ENCODE results near the gene DHRSX.
"Not testable (repeated sequence)": the region's sequence is repeated elsewhere in the genome, so short reads cannot be mapped to it uniquely, and the experiment has no call there.

The DHRSX gene

DNA sequence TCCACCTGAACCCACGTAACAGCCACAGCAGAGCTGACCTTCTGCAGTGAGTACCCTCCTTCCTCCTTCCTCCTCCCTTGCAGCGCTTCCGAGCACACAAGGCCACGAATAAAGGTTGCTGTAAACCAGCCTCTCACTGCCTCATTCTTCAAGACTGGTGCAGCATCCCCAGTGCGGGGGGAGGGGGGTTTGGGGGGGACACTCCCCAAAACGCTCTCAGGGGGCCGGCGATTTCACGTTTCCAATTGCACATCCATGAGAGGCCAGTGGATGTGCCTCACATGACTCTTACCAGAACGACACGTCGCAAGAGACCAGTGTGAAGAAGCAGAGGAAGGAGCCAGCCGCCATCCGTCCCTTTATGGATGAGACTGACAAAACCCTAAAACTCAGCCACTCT is 5.2 kb downstream of the DHRSX start:
- no peak for DNase-seq

DNA sequence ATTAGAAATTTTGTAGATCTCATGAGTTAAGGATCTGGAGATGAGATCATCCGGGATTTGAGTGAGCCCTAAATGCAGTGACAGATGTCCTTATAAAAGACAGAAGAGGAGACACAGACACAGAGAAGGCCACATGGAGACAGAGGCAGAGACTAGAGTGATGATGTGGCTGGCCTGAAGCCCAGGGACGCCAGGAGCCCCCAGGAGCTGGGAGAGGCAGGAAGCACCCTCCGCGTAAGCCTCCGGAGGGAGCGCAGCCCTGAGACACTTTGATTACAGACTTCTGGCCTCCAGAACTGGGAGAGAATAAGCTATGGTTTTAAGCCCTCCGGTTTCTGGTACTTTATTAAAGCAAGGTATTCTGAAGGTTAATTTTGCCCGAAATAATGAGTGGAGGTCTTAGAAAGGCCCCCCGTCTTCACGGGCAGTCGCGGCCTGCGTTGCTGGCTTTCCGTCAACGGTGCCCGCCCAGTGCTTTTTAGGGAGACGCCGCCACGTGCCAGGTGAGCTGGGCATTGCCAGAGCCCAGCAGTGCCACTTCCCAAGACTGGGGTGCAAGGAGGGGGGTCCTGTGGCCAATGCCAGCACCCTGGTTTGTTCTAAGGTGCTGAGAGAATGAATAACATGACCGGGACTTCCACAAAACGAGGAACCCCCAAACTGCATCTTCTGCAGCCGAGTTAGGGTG is 8.1 kb downstream of the DHRSX start:
- no peak for DNase-seq

- DNase-seq: no peak
Observed at GRCh38 chrX:2490634-2491033, 10.1 kb downstream of the DHRSX start.

DNA sequence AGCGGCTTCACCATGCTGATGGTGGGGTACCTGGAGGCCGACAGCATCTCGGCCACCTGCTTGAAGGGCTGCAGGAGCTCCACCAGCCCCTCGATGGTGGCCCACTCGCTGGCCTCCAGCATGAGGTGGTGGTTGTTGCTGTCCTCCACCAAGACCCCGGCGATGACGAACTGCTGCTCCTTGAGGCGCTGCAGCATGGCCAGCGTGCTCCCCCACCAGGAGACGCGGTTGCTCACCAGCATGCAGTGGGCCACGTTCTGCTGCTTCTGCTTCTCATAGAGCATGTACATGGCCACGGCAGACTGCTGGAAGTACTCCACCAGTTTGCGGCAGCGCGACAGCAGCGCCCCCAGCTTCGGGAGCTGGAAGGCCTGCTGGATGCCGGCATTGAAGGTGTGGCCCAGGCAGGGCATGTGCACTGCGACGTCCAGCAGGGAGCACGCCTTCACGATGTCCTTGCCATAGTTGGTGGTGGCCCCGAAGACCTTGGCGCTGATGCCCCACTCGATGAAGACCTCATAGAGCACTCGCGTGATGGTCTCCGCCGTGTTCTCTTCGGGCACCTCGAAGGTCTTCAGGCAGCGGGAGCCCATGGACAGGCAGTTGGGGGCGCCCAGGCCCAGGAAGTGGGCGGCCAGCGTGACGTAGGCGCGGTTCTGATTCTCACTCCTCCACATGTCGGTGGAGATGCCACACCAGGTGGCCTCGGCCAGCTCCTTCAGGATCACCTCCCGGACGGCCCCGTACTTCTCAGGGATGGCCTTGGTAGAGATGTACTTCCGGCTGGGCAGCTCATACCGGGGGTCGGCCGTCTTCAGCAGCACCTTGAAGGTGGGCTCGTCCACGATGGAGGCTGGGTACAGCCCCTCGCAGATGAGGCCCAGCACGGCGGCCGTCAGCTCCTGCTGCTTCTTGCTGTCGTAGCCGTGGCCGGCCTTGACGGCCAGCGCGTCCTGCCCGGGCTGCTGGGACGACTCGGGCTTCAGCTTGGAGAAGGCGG is 11.0 kb downstream of the DHRSX start:
- no peak for DNase-seq

- DNase-seq: no peak
Observed at GRCh38 chrX:2488621-2489285, 12.0 kb downstream of the DHRSX start.

DNA sequence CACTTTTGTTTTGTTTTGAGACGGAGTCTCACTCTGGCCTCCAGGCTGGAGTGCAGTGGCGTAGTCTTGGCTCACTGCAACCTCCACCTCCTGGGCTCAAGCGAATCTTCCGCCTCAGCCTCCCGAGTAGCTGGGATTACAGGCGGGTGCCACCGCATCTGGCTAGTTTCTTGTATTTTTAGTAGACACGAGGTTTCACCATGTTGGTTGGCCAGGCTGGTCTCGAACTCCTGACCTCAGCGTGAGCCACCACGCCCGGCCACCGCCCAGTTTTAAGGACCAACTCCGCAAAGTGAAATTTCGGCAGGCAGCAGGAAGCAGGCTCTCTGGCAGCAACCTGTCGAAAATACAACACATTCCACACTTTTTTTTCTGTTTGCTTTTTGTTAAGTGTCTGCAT is 13.4 kb downstream of the DHRSX start:
- no peak for DNase-seq

DNA sequence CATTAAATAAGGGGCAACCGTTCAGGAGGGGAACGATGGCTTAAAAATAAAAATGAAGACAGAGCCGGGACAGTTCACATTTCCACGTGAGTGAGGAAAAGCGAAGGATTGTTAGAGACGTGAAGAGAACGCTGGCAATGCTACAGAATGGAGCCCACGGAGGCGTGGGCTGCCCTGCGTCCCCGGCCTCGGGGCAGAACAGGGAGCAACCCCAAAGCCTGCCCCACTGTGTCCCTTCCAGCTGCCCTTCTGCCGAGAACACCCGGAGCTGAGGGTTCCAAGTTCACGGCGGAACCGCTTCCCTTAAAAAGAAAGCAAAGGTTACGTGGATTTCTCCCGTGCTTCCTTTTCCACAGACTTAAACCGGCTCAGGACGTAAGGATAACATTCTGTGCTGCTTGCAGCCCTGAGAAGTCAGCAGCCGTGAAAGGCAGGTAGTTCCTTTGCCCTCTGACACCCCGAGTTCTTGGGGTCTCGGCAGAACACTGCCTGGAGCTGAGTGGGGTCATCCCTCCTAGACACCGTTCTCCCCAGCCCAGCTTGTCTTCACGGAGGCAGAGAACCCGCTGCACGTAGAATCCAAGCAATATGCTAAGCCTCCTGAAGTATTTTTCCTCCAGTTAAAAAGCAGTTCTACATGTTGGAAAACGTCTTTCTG is 14.2 kb downstream of the DHRSX start:
- no peak for DNase-seq

GRCh38 chrX:2485789-2486345 is 14.9 kb downstream of the DHRSX start:
- DNase-seq: no peak

GRCh38 chrX:2484721-2485648 is 15.8 kb downstream of the DHRSX start:
- DNase-seq: no peak

DNA sequence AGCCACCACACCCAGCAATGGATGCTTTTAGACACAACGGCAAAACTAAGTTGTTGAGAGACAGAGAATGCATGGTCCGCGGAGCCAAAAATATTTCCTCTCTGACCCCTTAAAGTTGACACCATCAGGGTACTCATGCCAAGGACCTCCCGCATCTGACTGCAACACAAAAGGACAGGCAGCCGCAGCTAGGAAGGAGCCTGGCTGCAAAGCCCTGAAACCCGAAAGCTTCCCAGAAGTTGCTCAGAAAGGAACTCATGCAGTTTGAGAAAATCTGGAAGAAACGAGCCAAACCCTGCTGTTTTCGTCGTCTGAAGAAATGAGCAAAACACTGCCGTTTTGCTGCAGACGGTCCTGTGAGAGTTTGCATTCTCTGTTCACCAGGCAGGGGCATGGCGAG is 16.5 kb downstream of the DHRSX start:
- no peak for DNase-seq

GRCh38 chrX:2483398-2484060 is 17.2 kb downstream of the DHRSX start:
- no peak for DNase-seq

DNA sequence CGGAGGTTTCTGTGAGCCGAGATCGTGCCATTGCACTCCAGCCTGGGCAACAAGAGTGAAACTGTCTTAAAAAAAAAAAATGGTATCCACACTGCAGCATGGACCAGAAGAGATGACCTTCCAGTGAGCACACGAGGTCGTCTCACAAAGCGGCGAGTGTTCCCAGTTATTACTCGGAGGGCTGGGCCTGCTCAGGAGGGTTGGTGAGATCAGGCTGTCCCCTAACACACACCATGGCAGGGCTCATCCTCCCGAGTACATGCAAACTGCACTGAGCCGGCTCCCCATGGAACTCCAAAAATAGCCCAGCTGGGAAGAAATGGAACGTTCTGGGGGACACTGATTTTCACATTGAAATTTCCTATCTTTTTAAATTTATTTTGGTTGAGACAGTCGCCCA is 19.2 kb downstream of the DHRSX start:
- not testable (repeated sequence) for DNase-seq

DNA sequence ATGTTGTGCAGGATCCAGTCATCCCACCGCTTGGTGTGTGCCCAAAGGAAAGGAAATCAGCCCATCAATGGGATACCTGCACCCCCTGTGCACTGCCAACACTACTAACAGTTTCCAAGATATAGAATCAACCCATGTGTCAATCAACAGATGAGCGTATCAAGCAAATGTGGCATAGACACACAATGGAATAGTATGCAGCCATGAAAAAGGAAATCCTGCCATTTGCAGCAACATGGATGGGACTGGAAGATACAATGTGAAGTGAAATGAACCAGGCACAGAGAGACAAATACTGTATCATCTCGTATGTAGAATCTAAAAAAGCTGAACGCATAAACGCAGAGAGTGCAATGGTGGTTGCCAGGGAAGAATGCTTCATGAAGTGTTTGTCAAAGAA is 20.8 kb downstream of the DHRSX start:
- not testable (repeated sequence) for DNase-seq

GRCh38 chrX:2479420-2479780 is 21.4 kb downstream of the DHRSX start:
- DNase-seq: no peak

GRCh38 chrX:2478546-2479419 is 22.0 kb downstream of the DHRSX start:
- no peak for DNase-seq

DNA sequence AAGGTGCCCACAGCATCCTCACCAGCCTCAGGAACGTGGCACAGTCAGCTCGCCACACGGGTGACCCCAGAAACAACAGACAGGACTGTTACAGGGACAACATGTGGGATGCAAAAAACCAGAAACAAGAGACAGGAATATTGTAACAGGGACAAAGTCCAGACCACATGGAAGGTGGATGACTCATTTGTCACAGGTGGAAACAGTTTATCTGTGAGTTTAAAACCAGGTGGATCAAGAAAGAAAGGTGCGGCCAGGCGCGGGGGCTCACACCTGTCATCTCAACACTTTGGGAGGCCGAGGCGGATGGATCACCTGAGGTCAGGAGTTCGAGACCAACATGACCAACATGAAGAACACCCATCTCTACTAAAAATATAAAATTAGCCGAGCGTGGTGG is 23.5 kb downstream of the DHRSX start:
- not testable (repeated sequence) for DNase-seq

DNA sequence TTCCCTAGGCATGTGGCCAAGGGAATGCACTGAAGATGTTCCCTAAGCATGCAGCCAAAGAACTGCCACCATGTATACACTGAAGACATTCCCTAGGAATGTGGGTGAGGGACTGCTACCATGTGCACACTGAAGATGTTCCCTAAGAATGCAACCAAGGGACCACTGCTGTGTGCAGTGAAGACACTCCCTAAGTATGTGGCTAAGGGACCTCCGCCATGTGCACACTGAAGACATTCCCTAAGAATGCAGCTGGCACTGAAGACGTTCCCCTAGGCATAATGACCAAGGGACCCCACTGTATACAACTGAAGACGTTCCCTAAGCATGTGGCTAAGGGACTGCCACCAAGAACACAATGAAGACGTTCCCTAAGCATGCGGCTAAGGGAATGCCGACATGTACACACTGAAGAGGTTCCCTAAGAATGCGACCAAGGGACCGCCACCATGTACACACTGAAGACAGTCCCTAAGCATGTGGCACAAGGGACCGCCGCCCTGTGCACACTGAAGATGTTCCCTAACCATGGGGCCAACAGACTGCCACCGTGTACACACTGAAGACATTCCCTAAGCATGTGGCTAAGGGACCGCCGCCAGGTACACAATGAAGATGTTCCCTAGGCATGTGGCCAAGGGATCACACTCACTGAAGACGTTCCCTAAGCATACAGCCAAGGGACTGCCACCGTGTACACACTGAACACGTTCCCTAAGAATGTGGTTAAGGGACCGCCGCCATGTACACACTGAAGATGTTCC is 25.6 kb downstream of the DHRSX start:
- no peak for DNase-seq

DNA sequence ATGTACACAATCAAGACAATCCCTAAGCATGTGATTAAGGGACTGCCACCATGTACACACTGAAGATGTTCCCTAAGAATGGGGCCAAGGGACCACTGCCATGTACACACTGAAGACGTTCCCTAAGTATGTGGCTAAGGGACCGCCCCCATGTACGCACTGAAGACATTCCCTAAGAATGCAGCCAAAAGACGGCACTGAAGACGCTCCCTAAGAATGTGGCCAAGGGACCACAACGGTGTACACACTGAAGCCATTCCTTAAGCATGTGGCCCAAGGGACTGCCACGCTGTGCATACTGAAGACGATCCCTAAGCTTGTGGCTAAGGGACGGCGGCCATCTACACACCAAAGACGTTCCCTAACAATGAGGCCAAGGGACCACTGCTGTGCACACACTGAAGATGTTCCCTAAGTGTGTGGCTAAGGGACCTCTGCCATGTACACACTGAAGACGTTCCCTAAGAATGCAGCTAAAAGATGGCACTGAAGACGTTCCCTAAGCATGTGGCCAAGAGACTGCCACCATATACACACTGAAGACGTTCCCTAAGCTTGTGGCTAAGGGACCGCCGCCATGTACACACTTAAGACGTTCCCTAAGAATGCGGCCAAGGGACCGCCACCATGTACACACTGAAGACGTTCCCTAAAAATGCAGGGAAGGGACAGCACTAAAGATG is 26.4 kb downstream of the DHRSX start:
- no peak for DNase-seq

DNA sequence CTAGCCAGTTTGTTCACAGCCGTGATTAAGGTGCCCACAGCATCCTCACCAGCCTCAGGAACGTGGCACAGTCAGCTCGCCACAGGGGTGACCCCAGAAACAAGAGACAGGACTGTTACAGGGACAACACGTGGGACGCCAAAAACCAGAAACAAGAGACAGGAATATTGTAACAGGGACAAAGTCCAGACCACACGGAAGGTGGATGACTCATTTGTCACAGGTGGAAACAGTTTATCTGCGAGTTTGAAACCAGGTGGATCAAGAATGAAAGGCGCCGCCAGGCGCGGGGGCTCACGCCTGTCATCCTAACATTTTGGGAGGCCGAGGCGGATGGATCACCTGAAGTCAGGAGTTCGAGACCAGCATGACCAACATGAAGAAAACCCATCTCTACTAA is 27.7 kb downstream of the DHRSX start:
- DNase-seq: not testable (repeated sequence)
